Stimulated activated CD4-positive, alpha-beta T cell treated with anti-CD3 and anti-CD28 coated beads, Interleukin-15, amount 100 ng/mL, for 1 hour (primary cell): ENCODE measurements around the gene EIF2AK3.

ENCODE experiments used
- DNase-seq, 2 donors: peaks; one replicate each; pipeline ENCODE4 v3.0.0-alpha.2; 2020; ENCODE audit warnings: low read depth in 1 of 2, low spot score in 1 of 2

Gene EIF2AK3

GRCh38 chr2:88545118-88545517, 82.1 kb downstream of the EIF2AK3 start:
- no peak for DNase-seq

GRCh38 chr2:88543541-88544057, 83.7 kb downstream of the EIF2AK3 start:
- DNase-seq: no peak

- no peak for DNase-seq
Observed at GRCh38 chr2:88542668-88543067, 84.6 kb downstream of the EIF2AK3 start.

GRCh38 chr2:88540346-88540745, 86.9 kb downstream of the EIF2AK3 start:
- DNase-seq: no peak

- no peak for DNase-seq
Observed at GRCh38 chr2:88538362-88538917, 88.8 kb downstream of the EIF2AK3 start.

GRCh38 chr2:88537640-88538039, 89.6 kb downstream of the EIF2AK3 start:
- no peak for DNase-seq

GRCh38 chr2:88530081-88530480, 97.2 kb downstream of the EIF2AK3 start:
- DNase-seq: no peak

GRCh38 chr2:88521445-88522073, 105.7 kb downstream of the EIF2AK3 start:
- no peak for DNase-seq

GRCh38 chr2:88517759-88518201, 109.5 kb downstream of the EIF2AK3 start:
- no peak for DNase-seq
